ENCODE measurements around the gene MYO5C. TPM values are rescaled to one million over a fixed set of nuclear protein-coding genes. Genes with fewer than 3 reads are reported as not detected.

MYO5C gene
- total and polyA plus RNA-seq, 2 of the 13 experiments (the other 11 are each of a cell fraction or from before 2014, with no cell fraction given), result 15.7 to 23.7 TPM

DNA sequence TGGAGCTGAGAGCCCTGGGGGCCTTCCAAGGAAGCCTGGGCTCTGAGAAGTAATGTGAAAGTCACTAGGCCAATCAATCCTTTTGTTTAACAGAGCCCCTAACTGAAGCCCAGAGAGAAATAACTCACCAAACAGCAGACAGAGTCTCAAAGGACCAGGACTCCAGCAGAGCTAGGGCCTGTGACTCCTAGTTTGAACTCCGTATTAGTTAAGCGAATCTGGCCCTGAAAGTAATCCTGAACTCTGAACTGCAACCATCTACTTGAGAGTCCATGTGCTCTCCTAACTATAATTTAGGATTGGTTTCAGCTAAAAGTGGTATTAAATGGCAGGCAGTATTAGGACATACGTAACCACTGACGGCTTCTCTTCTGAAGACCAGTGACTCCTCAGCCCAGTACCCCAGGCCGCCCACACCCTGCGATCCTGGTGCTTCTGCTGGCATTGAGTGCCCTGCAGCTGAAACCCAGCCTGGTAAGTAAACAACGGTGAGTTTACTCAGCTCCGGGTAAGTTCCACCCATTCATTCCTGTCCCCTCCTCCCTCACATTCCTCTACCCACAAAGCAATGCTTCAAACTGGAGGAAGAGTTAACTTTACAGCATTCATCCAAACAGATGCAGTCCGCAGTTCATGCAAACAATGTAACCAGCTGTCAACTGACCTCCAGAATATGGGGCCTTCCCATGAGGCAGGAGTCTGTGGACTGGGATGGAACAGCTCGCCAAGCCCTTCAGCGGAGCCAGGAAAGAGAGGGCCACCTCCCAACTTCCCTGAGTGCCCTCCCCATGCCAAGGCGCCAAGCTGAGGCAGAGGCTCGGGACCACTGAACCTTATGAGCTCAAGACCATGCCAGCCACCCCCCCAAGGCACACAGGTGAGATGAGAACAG lies 7.3 kb downstream of the MYO5C start (continued):
- TF ChIP-seq HNRNPH1 (optimal IDR thresholded peaks at IDR 0.05; ENCODE audit: low read depth, low read length) (peak; percentile 20), ZFY (CRISPR knock-in tag; IDR thresholded peaks at IDR 0.05) (peak; percentile 77), POLR2A (IDR thresholded peaks at IDR 0.05; ENCODE audit: insufficient read depth in 1 of 2, low read depth in 2 of 2, low read length in 2 of 2) (peak; percentile 78 to 92), NR2F6 (IDR thresholded peaks at IDR 0.05) (peak; percentile 86), NR2F6 (CRISPR knock-in tag; IDR thresholded peaks at IDR 0.05) (peak; percentile 91), RNF2 (conservative IDR thresholded peaks at IDR 0.05; ENCODE audit: low read depth) (0 out of 2 replicates have a peak, but pooled peaks have one; percentile 50), YY1 (IDR thresholded peaks at IDR 0.05; ENCODE audit: insufficient read depth, insufficient replicate concordance, low read depth, low read length) (peak; percentile 69), SOX6 (IDR thresholded peaks at IDR 0.05) (no peak), SOX6 (CRISPR knock-in tag; IDR thresholded peaks at IDR 0.05) (peak; percentile 97), CEBPB (IDR thresholded peaks at IDR 0.05; ENCODE audit: borderline replicate concordance, low read depth, low read length) (no peak), SKI (IDR thresholded peaks at IDR 0.05; ENCODE audit: partially characterized antibody) (peak; percentile 79), RAD21 (CRISPR knock-in tag; IDR thresholded peaks at IDR 0.05) (peak; percentile 46)
- TF ChIP-seq, protein P1, sequence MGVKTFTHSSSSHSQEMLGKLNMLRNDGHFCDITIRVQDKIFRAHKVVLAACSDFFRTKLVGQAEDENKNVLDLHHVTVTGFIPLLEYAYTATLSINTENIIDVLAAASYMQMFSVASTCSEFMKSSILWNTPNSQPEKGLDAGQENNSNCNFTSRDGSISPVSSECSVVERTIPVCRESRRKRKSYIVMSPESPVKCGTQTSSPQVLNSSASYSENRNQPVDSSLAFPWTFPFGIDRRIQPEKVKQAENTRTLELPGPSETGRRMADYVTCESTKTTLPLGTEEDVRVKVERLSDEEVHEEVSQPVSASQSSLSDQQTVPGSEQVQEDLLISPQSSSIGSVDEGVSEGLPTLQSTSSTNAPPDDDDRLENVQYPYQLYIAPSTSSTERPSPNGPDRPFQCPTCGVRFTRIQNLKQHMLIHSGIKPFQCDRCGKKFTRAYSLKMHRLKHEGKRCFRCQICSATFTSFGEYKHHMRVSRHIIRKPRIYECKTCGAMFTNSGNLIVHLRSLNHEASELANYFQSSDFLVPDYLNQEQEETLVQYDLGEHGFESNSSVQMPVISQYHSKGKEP (CRISPR knock-in tag; IDR thresholded peaks at IDR 0.05), result no peak
- TF ChIP-seq, protein P2, sequence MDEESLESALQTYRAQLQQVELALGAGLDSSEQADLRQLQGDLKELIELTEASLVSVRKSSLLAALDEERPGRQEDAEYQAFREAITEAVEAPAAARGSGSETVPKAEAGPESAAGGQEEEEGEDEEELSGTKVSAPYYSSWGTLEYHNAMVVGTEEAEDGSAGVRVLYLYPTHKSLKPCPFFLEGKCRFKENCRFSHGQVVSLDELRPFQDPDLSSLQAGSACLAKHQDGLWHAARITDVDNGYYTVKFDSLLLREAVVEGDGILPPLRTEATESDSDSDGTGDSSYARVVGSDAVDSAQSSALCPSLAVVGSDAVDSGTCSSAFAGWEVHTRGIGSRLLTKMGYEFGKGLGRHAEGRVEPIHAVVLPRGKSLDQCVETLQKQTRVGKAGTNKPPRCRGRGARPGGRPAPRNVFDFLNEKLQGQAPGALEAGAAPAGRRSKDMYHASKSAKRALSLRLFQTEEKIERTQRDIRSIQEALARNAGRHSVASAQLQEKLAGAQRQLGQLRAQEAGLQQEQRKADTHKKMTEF (CRISPR knock-in tag; IDR thresholded peaks at IDR 0.05), result peak; percentile 83
- TF ChIP-seq, protein P3, sequence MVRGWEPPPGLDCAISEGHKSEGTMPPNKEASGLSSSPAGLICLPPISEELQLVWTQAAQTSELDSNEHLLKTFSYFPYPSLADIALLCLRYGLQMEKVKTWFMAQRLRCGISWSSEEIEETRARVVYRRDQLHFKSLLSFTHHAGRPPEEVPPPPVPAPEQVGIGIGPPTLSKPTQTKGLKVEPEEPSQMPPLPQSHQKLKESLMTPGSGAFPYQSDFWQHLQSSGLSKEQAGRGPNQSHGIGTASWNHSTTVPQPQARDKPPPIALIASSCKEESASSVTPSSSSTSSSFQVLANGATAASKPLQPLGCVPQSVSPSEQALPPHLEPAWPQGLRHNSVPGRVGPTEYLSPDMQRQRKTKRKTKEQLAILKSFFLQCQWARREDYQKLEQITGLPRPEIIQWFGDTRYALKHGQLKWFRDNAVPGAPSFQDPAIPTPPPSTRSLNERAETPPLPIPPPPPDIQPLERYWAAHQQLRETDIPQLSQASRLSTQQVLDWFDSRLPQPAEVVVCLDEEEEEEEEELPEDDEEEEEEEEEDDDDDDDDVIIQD (CRISPR knock-in tag; IDR thresholded peaks at IDR 0.05; ENCODE audit: low read depth), result peak; percentile 89
- TF ChIP-seq, protein P4, sequence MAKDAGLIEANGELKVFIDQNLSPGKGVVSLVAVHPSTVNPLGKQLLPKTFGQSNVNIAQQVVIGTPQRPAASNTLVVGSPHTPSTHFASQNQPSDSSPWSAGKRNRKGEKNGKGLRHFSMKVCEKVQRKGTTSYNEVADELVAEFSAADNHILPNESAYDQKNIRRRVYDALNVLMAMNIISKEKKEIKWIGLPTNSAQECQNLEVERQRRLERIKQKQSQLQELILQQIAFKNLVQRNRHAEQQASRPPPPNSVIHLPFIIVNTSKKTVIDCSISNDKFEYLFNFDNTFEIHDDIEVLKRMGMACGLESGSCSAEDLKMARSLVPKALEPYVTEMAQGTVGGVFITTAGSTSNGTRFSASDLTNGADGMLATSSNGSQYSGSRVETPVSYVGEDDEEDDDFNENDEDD (CRISPR knock-in tag; IDR thresholded peaks at IDR 0.05; ENCODE audit: borderline replicate concordance), result peak; percentile 59; the same call in 1 of the 2 replicates
